Testis (tissue), 2 donors: ENCODE data around the gene ZNF18.

Experiments used
- POLR2A ChIP-seq: fragments of 450-650 bp; IDR thresholded peaks from one replicate; pipeline ENCODE4 v1.6.1; 2017; ENCODE audit warnings: antibody characterized with exemption, mild to moderate bottlenecking, moderate library complexity
- TF ChIP-seq, protein P1 (sequence below), 3 experiments: fragments of 450-650 bp in 2 of 3; fragments of 200-600 bp in 1 of 3; sonication (generic) in 1 of 3; IDR thresholded peaks; one replicate each; pipeline ENCODE4 v1.5.1; 2016 to 2019; ENCODE audit warnings: antibody characterized with exemption in 3 of 3, mild to moderate bottlenecking in 2 of 3, moderate library complexity in 1 of 3

DNA sequence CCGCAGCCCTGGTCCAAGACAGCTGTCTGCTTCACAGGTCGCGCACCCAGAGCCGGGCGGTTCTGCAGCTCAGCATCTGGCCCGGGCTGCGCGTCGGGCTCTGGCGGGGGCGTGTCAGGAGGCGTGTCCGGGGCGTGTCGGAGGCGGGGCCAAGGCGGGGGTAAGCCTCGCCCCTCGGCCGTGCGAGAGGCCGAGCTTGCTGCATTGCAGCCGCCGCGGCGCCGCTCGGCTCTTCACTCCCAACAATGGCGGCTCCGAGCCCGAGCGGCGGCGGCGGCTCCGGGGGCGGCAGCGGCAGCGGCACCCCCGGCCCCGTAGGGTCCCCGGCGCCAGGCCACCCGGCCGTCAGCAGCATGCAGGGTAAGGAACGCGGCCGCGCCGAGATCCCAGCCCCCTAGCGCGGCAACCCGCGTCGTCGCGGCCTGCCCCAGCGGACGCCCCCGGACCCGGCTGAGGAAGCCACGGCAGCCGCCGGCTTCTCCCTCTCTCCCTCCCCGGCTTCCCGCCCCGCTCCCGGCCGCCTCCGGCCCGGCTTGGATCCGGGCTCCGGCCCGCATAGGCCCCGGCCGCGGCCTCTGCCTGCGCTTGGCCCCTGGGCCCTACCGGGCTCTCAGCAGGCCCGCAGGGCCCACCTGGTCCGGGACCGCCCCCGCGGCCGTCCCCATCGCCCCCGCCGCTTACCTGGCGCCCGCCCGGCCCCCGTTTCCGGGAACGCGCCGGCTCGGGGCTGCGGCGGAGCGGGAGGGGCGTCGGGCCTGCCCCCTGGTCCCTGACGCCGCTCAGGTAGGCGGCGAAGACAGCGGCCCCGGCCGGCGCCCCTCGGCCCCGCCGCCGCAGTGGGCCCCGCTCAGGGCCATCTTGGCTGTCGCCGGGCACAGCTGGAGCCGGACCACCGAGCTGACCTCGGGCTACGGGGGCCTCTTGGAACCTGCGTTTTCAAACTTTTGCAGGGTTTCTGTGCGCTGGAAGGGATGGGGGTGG, 23.7 kb upstream of the ZNF18 start, which contains the start of gene MAP2K4:
- TF ChIP-seq, protein P1, sequence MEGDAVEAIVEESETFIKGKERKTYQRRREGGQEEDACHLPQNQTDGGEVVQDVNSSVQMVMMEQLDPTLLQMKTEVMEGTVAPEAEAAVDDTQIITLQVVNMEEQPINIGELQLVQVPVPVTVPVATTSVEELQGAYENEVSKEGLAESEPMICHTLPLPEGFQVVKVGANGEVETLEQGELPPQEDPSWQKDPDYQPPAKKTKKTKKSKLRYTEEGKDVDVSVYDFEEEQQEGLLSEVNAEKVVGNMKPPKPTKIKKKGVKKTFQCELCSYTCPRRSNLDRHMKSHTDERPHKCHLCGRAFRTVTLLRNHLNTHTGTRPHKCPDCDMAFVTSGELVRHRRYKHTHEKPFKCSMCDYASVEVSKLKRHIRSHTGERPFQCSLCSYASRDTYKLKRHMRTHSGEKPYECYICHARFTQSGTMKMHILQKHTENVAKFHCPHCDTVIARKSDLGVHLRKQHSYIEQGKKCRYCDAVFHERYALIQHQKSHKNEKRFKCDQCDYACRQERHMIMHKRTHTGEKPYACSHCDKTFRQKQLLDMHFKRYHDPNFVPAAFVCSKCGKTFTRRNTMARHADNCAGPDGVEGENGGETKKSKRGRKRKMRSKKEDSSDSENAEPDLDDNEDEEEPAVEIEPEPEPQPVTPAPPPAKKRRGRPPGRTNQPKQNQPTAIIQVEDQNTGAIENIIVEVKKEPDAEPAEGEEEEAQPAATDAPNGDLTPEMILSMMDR (IDR thresholded peaks at IDR 0.05): no peak
- TF ChIP-seq POLR2A: peak; percentile 77
